A549 (cell line): ENCODE data around the gene MAML2.

Experiments
- CEBPB ChIP-seq, 2 experiments: fragments of >200 bp in 1 of 2; sonication (Bioruptor Twin) in 1 of 2; formaldehyde crosslinking in 1 of 2; IDR thresholded peaks; 2 replicates each; pipeline ENCODE4 v1.6.1; 2012 to 2016
- CHD4 ChIP-seq: fragments of 200-600 bp; sonication (generic); IDR thresholded peaks from 2 replicates; pipeline ENCODE4 v1.6.1; 2016; ENCODE audit warnings: antibody characterized with exemption, mild to moderate bottlenecking, borderline replicate concordance
- CTCF ChIP-seq: fragments of >200 bp; sonication (Bioruptor Twin); formaldehyde crosslinking; IDR thresholded peaks from 3 replicates; pipeline ENCODE4 v1.5.1; 2016
- MAX ChIP-seq: IDR thresholded peaks from 2 replicates; pipeline ENCODE4 v1.6.1; 2012
- MAZ ChIP-seq: fragments of 150-350 bp; IDR thresholded peaks from 2 replicates; pipeline ENCODE4 v1.6.1; 2014; ENCODE audit warnings: antibody characterized with exemption, low read depth, low read length, borderline replicate concordance
- POLR2A ChIP-seq: IDR thresholded peaks from 2 replicates; pipeline ENCODE4 v1.6.1; 2012; ENCODE audit warnings: mild to moderate bottlenecking, low read length
- RAD21 ChIP-seq, 2 experiments: fragments of >200 bp in 1 of 2; sonication (Bioruptor Twin) in 1 of 2; formaldehyde crosslinking in 1 of 2; IDR thresholded peaks in 1 of 2; conservative IDR thresholded peaks in 1 of 2; 2 replicates in 1 of 2; 3 replicates in 1 of 2; pipeline ENCODE4 v1.6.1; 2012 to 2018; ENCODE audit warnings: inconsistent platforms in 1 of 2
- ZNF302 ChIP-seq: fragments of 250-450 bp; sonication (Bioruptor Pico); IDR thresholded peaks from 2 replicates; pipeline ENCODE4 v1.9.0; 2021; ENCODE audit warnings: inconsistent platforms, mild to moderate bottlenecking, moderate library complexity
- TF ChIP-seq, protein P1 (sequence below): fragments of 200-600 bp; sonication (generic); IDR thresholded peaks from 2 replicates; pipeline ENCODE4 v1.6.1; 2016; ENCODE audit warnings: antibody characterized with exemption, mild to moderate bottlenecking, moderate library complexity
- TF ChIP-seq, protein P2 (sequence below): fragments of 250-450 bp; sonication (Bioruptor Pico); IDR thresholded peaks from 2 replicates; pipeline ENCODE4 v1.5.0; 2021; ENCODE audit warnings: mild to moderate bottlenecking, moderate library complexity, borderline replicate concordance

DNA sequence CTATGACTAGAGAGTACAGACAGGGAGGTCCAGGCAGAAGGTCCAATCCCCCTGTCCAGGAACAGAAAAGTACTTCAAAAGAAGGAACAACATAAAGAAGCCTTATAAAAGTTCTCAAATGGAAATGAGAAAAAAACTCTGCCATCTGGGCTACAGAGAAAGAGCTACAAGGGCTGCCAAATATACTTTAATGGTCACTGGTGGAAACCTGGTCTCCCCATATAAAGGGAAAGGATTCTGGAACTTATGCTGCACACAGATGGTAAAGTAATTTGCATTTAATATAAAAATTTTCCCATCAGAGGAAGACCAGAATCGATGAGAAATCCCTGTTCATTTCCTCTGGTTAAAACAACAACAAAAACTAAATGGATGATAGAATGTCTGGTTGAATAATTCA lies 299.7 kb downstream of the MAML2 start:
- no peak for TF ChIP-seq CEBPB (IDR thresholded peaks at IDR 0.05)
- TF ChIP-seq CHD4, result no peak
- TF ChIP-seq ZNF302 (CRISPR knock-in tag), result no peak
- no peak for TF ChIP-seq CTCF
- TF ChIP-seq, protein P1, sequence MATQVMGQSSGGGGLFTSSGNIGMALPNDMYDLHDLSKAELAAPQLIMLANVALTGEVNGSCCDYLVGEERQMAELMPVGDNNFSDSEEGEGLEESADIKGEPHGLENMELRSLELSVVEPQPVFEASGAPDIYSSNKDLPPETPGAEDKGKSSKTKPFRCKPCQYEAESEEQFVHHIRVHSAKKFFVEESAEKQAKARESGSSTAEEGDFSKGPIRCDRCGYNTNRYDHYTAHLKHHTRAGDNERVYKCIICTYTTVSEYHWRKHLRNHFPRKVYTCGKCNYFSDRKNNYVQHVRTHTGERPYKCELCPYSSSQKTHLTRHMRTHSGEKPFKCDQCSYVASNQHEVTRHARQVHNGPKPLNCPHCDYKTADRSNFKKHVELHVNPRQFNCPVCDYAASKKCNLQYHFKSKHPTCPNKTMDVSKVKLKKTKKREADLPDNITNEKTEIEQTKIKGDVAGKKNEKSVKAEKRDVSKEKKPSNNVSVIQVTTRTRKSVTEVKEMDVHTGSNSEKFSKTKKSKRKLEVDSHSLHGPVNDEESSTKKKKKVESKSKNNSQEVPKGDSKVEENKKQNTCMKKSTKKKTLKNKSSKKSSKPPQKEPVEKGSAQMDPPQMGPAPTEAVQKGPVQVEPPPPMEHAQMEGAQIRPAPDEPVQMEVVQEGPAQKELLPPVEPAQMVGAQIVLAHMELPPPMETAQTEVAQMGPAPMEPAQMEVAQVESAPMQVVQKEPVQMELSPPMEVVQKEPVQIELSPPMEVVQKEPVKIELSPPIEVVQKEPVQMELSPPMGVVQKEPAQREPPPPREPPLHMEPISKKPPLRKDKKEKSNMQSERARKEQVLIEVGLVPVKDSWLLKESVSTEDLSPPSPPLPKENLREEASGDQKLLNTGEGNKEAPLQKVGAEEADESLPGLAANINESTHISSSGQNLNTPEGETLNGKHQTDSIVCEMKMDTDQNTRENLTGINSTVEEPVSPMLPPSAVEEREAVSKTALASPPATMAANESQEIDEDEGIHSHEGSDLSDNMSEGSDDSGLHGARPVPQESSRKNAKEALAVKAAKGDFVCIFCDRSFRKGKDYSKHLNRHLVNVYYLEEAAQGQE, result no peak
- TF ChIP-seq RAD21 (conservative IDR thresholded peaks at IDR 0.05 in 1 of 2, IDR thresholded peaks at IDR 0.05 in 1 of 2), result no peak
- TF ChIP-seq POLR2A, result no peak
- no peak for TF ChIP-seq MAZ
- TF ChIP-seq, protein P2, sequence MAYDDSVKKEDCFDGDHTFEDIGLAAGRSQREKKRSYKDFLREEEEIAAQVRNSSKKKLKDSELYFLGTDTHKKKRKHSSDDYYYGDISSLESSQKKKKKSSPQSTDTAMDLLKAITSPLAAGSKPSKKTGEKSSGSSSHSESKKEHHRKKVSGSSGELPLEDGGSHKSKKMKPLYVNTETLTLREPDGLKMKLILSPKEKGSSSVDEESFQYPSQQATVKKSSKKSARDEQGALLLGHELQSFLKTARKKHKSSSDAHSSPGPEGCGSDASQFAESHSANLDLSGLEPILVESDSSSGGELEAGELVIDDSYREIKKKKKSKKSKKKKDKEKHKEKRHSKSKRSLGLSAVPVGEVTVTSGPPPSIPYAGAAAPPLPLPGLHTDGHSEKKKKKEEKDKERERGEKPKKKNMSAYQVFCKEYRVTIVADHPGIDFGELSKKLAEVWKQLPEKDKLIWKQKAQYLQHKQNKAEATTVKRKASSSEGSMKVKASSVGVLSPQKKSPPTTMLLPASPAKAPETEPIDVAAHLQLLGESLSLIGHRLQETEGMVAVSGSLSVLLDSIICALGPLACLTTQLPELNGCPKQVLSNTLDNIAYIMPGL (CRISPR knock-in tag), result no peak
- TF ChIP-seq MAX, result no peak
